ENCODE measurements around the gene HK2. TPM values are rescaled to one million over a fixed set of nuclear protein-coding genes. Genes with fewer than 3 reads are reported as not detected.
"Not testable (repeated sequence)": the region's sequence is repeated elsewhere in the genome, so short reads cannot be mapped to it uniquely, and the experiment has no call there.

The HK2 gene
- total RNA-seq, 3 donors from 2014 or later = 9.8 to 39.2 (median 19.9) TPM

GRCh38 chr2:74887960-74888700 lies 54.2 kb downstream of the HK2 start:
- Histone ChIP-seq H3K4me1 (no peaks in the 10 kb centered on the region), H3K27ac (no peak overlapping the region), H3K4me3 (no peak overlapping the region), H3K36me3 (no peaks in the 10 kb centered on the region), H3K9me3 (no peaks in the 10 kb centered on the region), H3K27me3 (no peaks in the 10 kb centered on the region)
- intact Hi-C loops (cut with DNase I; ENCODE audit: low total_unique reads) = no loop called here
- TF ChIP-seq CTCF (IDR thresholded peaks at IDR 0.05) = no peak
- TF ChIP-seq POLR2A (IDR thresholded peaks at IDR 0.05) = no peak
- TF ChIP-seq POLR2AphosphoS5 (IDR thresholded peaks at IDR 0.05) = no peak
- no peak for DNase-seq (ENCODE audit: low spot score in 2 of 2)

DNA sequence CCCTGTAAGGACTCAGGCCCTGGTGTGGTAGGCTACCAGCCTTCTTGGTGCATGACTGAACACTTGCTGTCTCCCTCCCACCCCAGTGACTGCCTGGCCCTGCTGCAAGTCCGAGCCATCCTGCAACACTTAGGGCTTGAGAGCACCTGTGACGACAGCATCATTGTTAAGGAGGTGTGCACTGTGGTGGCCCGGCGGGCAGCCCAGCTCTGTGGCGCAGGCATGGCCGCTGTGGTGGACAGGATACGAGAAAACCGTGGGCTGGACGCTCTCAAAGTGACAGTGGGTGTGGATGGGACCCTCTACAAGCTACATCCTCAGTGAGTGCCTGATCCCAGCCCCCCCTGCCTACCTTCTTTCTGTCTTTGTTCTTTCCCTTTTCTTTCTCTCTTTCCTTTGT lies 55.2 kb downstream of the HK2 start:
- H3K36me3 ChIP-seq = no peaks in the 10 kb centered on the region
- no peak for TF ChIP-seq CTCF (IDR thresholded peaks at IDR 0.05)
- no peak for TF ChIP-seq POLR2AphosphoS5 (IDR thresholded peaks at IDR 0.05)
- TF ChIP-seq POLR2A (IDR thresholded peaks at IDR 0.05) = no peak
- no peaks in the 10 kb centered on the region for H3K4me1 ChIP-seq
- H3K9me3 ChIP-seq = no peaks in the 10 kb centered on the region
- intact Hi-C loops (cut with DNase I; ENCODE audit: low total_unique reads) = no loop called here
- no peak overlapping the region for H3K4me3 ChIP-seq
- no peaks in the 10 kb centered on the region for H3K27me3 ChIP-seq
- H3K27ac ChIP-seq = no peak overlapping the region
- DNase-seq (ENCODE audit: low spot score in 2 of 2) = no peak

DNA sequence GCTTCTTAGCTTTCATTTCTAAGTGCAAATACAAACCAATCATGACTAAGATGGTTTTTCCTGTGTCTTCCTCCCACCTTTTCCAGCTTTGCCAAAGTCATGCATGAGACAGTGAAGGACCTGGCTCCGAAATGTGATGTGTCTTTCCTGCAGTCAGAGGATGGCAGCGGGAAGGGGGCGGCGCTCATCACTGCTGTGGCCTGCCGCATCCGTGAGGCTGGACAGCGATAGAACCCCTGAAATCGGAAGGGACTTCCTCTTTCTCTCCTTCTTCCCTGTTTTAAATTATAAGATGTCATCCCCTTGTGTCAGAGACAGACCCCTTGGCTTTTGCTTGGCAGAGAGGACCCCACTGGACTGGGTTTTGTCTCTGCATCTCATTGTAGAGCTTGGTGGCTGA lies 56.8 kb downstream of the HK2 start:
- Histone ChIP-seq H3K27ac (no peak overlapping the region), H3K9me3 (no peaks in the 10 kb centered on the region), H3K4me3 (no peak overlapping the region), H3K27me3 (no peaks in the 10 kb centered on the region), H3K4me1 (no peaks in the 10 kb centered on the region), H3K36me3 (no peaks in the 10 kb centered on the region)
- intact Hi-C loops (cut with DNase I; ENCODE audit: low total_unique reads) = loop anchor here (10.0 kb wide), 1 partner anchor 546 kb away; the partner anchor contains the start of gene SLC4A5
- DNase-seq (ENCODE audit: low spot score in 2 of 2) = no peak
- TF ChIP-seq CTCF (IDR thresholded peaks at IDR 0.05) (no peak), POLR2A (IDR thresholded peaks at IDR 0.05) (no peak), POLR2AphosphoS5 (IDR thresholded peaks at IDR 0.05) (no peak)

- TF ChIP-seq POLR2A (IDR thresholded peaks at IDR 0.05) = no peak
- no peak for TF ChIP-seq CTCF (IDR thresholded peaks at IDR 0.05)
- no peak for TF ChIP-seq POLR2AphosphoS5 (IDR thresholded peaks at IDR 0.05)
- Histone ChIP-seq H3K4me1 (no peaks in the 10 kb centered on the region), H3K36me3 (no peaks in the 10 kb centered on the region), H3K9me3 (no peaks in the 10 kb centered on the region), H3K4me3 (no peak overlapping the region), H3K27me3 (no peaks in the 10 kb centered on the region), H3K27ac (no peak overlapping the region)
- intact Hi-C loops (cut with DNase I; ENCODE audit: low total_unique reads) = loop anchor here (10.0 kb wide), 1 partner anchor 546 kb away; the partner anchor contains the start of gene SLC4A5
- no peak for DNase-seq (ENCODE audit: low spot score in 2 of 2)
Measured at GRCh38 chr2:74891136-74891764, 57.3 kb downstream of the HK2 start.

DNA sequence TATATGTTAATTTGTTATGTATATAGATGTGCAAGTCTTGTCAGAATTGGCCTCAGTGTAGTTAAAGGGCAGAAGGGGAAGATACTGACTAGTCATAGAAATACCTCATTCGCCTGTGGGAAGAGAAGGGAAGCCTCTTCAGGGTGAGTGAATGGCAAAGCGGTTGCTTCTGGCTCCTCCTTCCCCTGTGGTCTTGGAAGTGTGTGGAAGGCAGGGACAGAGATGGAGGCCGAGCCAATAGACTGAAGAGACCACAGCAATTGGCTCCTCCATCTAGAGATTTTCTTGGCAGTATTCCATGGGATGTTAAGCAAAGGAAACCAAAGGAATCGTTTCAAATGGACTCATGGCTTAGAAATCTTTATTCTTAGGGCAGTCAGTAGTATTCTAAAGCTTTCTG lies 57.9 kb downstream of the HK2 start:
- intact Hi-C loops (cut with DNase I; ENCODE audit: low total_unique reads) = loop anchor here (10.0 kb wide), 1 partner anchor 547 kb away; the partner anchor contains the start of gene SLC4A5
- H3K27me3 ChIP-seq; H3K36me3 ChIP-seq; H3K27ac ChIP-seq; DNase-seq (ENCODE audit: low spot score in 2 of 2); H3K4me3 ChIP-seq; H3K4me1 ChIP-seq; H3K9me3 ChIP-seq: not testable (repeated sequence)
